Measurements from ENCODE around the gene MPHOSPH9. TPM values are rescaled to one million over a fixed set of nuclear protein-coding genes. Genes with fewer than 3 reads are reported as not detected.

The MPHOSPH9 gene
- total RNA-seq, 1 donor from 2014 or later: 302 TPM

- no peak overlapping the region for H3K27ac Mint-ChIP-seq
Observed at GRCh38 chr12:123122626-123123025, 110.3 kb downstream of the MPHOSPH9 start.

GRCh38 chr12:123121670-123122069, 111.3 kb downstream of the MPHOSPH9 start:
- H3K36me3 ChIP-seq: no peaks in the 10 kb centered on the region
- no peak for DNase-seq (ENCODE audit: low spot score)
- H3F3A ChIP-seq (ENCODE audit: low read depth): peaks cover 23% of the 10 kb centered on the region
- TF ChIP-seq EZH2 (IDR thresholded peaks at IDR 0.05) (no peak), CTCF (IDR thresholded peaks at IDR 0.05) (no peak), EZH2phosphoT487 (IDR thresholded peaks at IDR 0.05) (no peak)
- Mint-ChIP-seq H3K4me3 (no peak overlapping the region), H3K27me3 (ENCODE audit: insufficient read depth, low read depth) (peaks cover 4% of the 10 kb centered on the region), H3K4me1 (peaks cover 13% of the 10 kb centered on the region), H3K27ac (no peak overlapping the region), H3K9me3 (no peaks in the 10 kb centered on the region), H3K36me3 (no peaks in the 10 kb centered on the region)
- no peak overlapping the region for H3K27ac ChIP-seq
- H3K27me3 ChIP-seq: peaks cover 22% of the 10 kb centered on the region
- no peak overlapping the region for H3K4me2 ChIP-seq
- H3K79me2 ChIP-seq (ENCODE audit: low read depth): no peaks in the 10 kb centered on the region
- H4K20me1 ChIP-seq (ENCODE audit: low read depth): no peaks in the 10 kb centered on the region
- no peak overlapping the region for H3K9ac ChIP-seq
- H3K4me3 ChIP-seq: no peak overlapping the region
- no peaks in the 10 kb centered on the region for H3K4me1 ChIP-seq
- H3K9me3 ChIP-seq (ENCODE audit: low read depth): no peaks in the 10 kb centered on the region
- no peak overlapping the region for H2AFZ ChIP-seq (replicated peaks)

More at GRCh38 chr12:123122626-123123025, 110.3 kb downstream of the MPHOSPH9 start:
- TF ChIP-seq EZH2phosphoT487 (IDR thresholded peaks at IDR 0.05) (no peak), EZH2 (IDR thresholded peaks at IDR 0.05) (no peak), CTCF (IDR thresholded peaks at IDR 0.05) (no peak)
- Mint-ChIP-seq H3K4me3 (no peak overlapping the region), H3K27me3 (ENCODE audit: insufficient read depth, low read depth) (peaks cover 4% of the 10 kb centered on the region), H3K4me1 (peaks cover 15% of the 10 kb centered on the region), H3K9me3 (no peaks in the 10 kb centered on the region), H3K36me3 (no peaks in the 10 kb centered on the region)
- Histone ChIP-seq H3F3A (ENCODE audit: low read depth) (peaks cover 23% of the 10 kb centered on the region), H2AFZ (replicated peaks) (no peak overlapping the region), H3K9me3 (ENCODE audit: low read depth) (no peaks in the 10 kb centered on the region), H4K20me1 (ENCODE audit: low read depth) (no peaks in the 10 kb centered on the region), H3K27me3 (peaks cover 13% of the 10 kb centered on the region), H3K9ac (no peak overlapping the region), H3K4me3 (no peak overlapping the region), H3K27ac (no peak overlapping the region), H3K4me2 (no peak overlapping the region), H3K36me3 (no peaks in the 10 kb centered on the region), H3K79me2 (ENCODE audit: low read depth) (no peaks in the 10 kb centered on the region), H3K4me1 (no peaks in the 10 kb centered on the region)
- DNase-seq (ENCODE audit: low spot score): no peak

DNA sequence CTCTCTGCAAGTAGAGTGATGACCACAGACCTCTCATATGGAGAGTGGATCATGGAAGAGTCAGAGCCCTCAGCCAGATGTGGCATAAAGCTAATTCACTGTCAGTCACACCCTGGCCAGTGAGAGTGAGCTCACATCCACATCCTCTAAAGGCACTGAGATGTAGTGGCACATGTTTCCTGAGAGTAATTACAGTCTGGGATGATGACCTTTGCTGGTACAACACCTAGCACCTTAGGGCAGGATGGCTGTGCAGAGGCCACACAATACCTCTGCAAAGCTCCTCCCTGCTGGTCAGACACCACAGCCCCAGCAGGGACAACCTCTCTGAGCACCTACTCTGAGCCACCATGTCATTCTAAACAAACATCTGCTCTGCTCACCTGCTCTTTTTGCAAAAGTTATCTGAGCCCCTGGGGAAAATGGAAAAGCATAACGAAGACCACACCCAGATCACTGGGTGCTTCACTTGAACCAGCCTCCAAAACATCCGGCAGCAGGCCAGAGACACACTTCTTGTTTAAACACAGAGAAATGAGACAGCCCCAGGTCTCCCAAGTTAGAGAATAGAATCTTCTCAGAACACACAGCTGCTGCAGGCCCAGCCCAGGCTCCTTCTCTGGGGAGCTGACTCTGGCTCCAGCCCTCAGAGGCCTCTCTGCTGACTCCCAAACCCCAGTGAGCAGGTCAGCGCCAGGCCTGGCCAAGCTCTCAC, 112.3 kb downstream of the MPHOSPH9 start:
- H3K27ac Mint-ChIP-seq: no peak overlapping the region
- H3K4me3 Mint-ChIP-seq: no peak overlapping the region
- no peak for DNase-seq (ENCODE audit: low spot score)

More for the DNA sequence above, 112.3 kb downstream of the MPHOSPH9 start:
- H3K9me3 ChIP-seq (ENCODE audit: low read depth): no peaks in the 10 kb centered on the region
- H3K27me3 Mint-ChIP-seq (ENCODE audit: insufficient read depth, low read depth): peaks cover 4% of the 10 kb centered on the region
- H3K9ac ChIP-seq: no peak overlapping the region
- peaks cover 29% of the 10 kb centered on the region for H3K27me3 ChIP-seq
- no peaks in the 10 kb centered on the region for H4K20me1 ChIP-seq (ENCODE audit: low read depth)
- H2AFZ ChIP-seq (replicated peaks): no peak overlapping the region
- no peak for TF ChIP-seq CTCF (IDR thresholded peaks at IDR 0.05)
- no peak for TF ChIP-seq EZH2phosphoT487 (IDR thresholded peaks at IDR 0.05)
- no peak for TF ChIP-seq EZH2 (IDR thresholded peaks at IDR 0.05)
- no peak overlapping the region for H3K4me2 ChIP-seq
- peaks cover 10% of the 10 kb centered on the region for H3K4me1 Mint-ChIP-seq
- no peaks in the 10 kb centered on the region for H3K36me3 ChIP-seq
- no peaks in the 10 kb centered on the region for H3K4me1 ChIP-seq
- no peak overlapping the region for H3K27ac ChIP-seq
- H3F3A ChIP-seq (ENCODE audit: low read depth): peaks cover 23% of the 10 kb centered on the region
- no peak overlapping the region for H3K4me3 ChIP-seq
- H3K36me3 Mint-ChIP-seq: no peaks in the 10 kb centered on the region
- no peaks in the 10 kb centered on the region for H3K9me3 Mint-ChIP-seq
- no peaks in the 10 kb centered on the region for H3K79me2 ChIP-seq (ENCODE audit: low read depth)

Measured in neural progenitor cell (in vitro differentiated cells).